K562 (cell line): ENCODE data around the gene PRKG1. TPM values are rescaled to one million over a fixed set of nuclear protein-coding genes. Genes with fewer than 3 reads are reported as not detected.

Experiments used
- BHLHE40 ChIP-seq: IDR thresholded peaks from 2 replicates; pipeline ENCODE4 v1.6.1; 2011; ENCODE audit warnings: low read length, improper control_type of control experiment
- TEAD1 ChIP-seq, 2 experiments: fragments of 450-650 bp in 1 of 2; sonication (generic) in 1 of 2; formaldehyde crosslinking; IDR thresholded peaks; 2 replicates each; pipeline versions ENCODE4 v1.4.0 to v1.8.0; 2020 to 2022; ENCODE audit warnings: mild to moderate bottlenecking in 2 of 2, missing genetic modification reagents in 1 of 2
- polyA plus RNA-seq, 8 experiments: library from polyadenylated mRNA; depleted of rRNA in 4 of 8; stranded (reverse) in 5 of 8; unstranded in 3 of 8; fragments of >200 nt; fragmentation: Nextera tagmentation in 2 of 8; fragmentation: Illumina TruSeq in 1 of 8; extraction: Ambion mirVana in 2 of 8; extraction: Trizol in 1 of 8; gene quantifications; 2 replicates each; pipeline versions ENCODE4 v1.2.1 to v1.2.3, GENCODE V29; 2011 to 2014; ENCODE audit warnings: inconsistent platforms in 1 of 8, missing spikeins in 1 of 8
- total RNA-seq, 7 experiments: library from RNA; depleted of rRNA in 6 of 7; stranded (reverse); fragments of >200 nt in 6 of 7; fragmentation: Illumina TruSeq in 2 of 7; extraction: Trizol in 2 of 7; gene quantifications; 2 replicates each; pipeline versions ENCODE4 v1.2.1 to v1.2.3, GENCODE V29; 2011 to 2021; ENCODE audit warnings: low replicate concordance in 1 of 7
- TF ChIP-seq, protein P1 (sequence below): fragments of 250-450 bp; sonication (Bioruptor Pico); IDR thresholded peaks from 2 replicates; pipeline ENCODE4 v1.8.0; 2022; ENCODE audit warnings: moderate library complexity, mild to moderate bottlenecking, inconsistent platforms
- TF ChIP-seq, protein P2 (sequence below), 2 experiments: fragments of 450-650 bp in 1 of 2; IDR thresholded peaks; 2 replicates each; pipeline ENCODE4 v1.6.1; 2011 to 2017; ENCODE audit warnings: low read depth in 2 of 2, antibody characterized with exemption in 1 of 2, borderline replicate concordance in 1 of 2, low read length in 1 of 2, mild to moderate bottlenecking in 1 of 2, mixed read lengths in 1 of 2; ENCODE audit not compliant: control insufficient read depth in 1 of 2
- TF ChIP-seq, protein P3 (sequence below): sonication (generic); formaldehyde crosslinking; IDR thresholded peaks from 2 replicates; pipeline ENCODE4 v1.4.0; 2020; ENCODE audit warnings: mild to moderate bottlenecking, missing genetic modification reagents

The PRKG1 gene
- total and polyA plus RNA-seq, 9 of the 15 experiments (the other 6 are each of a cell fraction or from before 2014, with no cell fraction given), result 0.22 TPM; not detected in 8

DNA sequence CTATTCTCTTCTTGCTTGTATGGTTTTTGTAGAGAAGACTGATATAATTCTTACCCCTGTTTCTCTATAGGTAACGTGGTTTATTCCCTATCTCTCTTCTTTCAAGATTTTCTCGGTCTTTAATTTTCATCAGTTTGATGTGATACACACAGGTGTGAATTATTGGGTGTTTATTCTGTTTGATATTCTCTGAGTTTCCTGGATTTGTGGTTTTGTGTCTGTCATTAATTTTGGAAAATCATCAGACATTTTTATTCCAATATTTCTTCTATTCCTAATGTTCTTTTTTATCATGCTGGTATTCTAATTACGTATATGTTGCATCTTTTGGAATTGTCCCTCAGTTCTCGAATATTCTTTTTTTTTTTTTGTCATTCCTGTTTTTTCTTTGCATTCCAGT is 850.1 kb downstream of the PRKG1 start (continued):
- TF ChIP-seq, protein P1, sequence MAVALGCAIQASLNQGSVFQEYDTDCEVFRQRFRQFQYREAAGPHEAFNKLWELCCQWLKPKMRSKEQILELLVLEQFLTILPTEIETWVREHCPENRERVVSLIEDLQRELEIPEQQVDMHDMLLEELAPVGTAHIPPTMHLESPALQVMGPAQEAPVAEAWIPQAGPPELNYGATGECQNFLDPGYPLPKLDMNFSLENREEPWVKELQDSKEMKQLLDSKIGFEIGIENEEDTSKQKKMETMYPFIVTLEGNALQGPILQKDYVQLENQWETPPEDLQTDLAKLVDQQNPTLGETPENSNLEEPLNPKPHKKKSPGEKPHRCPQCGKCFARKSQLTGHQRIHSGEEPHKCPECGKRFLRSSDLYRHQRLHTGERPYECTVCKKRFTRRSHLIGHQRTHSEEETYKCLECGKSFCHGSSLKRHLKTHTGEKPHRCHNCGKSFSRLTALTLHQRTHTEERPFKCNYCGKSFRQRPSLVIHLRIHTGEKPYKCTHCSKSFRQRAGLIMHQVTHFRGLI (CRISPR knock-in tag), result no peak
- TF ChIP-seq BHLHE40, result no peak
- no peak for TF ChIP-seq TEAD1 (CRISPR knock-in tag; IDR thresholded peaks at IDR 0.05)
- TF ChIP-seq, protein P2, sequence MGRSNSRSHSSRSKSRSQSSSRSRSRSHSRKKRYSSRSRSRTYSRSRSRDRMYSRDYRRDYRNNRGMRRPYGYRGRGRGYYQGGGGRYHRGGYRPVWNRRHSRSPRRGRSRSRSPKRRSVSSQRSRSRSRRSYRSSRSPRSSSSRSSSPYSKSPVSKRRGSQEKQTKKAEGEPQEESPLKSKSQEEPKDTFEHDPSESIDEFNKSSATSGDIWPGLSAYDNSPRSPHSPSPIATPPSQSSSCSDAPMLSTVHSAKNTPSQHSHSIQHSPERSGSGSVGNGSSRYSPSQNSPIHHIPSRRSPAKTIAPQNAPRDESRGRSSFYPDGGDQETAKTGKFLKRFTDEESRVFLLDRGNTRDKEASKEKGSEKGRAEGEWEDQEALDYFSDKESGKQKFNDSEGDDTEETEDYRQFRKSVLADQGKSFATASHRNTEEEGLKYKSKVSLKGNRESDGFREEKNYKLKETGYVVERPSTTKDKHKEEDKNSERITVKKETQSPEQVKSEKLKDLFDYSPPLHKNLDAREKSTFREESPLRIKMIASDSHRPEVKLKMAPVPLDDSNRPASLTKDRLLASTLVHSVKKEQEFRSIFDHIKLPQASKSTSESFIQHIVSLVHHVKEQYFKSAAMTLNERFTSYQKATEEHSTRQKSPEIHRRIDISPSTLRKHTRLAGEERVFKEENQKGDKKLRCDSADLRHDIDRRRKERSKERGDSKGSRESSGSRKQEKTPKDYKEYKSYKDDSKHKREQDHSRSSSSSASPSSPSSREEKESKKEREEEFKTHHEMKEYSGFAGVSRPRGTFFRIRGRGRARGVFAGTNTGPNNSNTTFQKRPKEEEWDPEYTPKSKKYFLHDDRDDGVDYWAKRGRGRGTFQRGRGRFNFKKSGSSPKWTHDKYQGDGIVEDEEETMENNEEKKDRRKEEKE (IDR thresholded peaks at IDR 0.05; ENCODE audit: borderline replicate concordance in 1 of 2, control insufficient read depth in 1 of 2, low read depth in 2 of 2, low read length in 1 of 2), result no peak
- TF ChIP-seq, protein P3, sequence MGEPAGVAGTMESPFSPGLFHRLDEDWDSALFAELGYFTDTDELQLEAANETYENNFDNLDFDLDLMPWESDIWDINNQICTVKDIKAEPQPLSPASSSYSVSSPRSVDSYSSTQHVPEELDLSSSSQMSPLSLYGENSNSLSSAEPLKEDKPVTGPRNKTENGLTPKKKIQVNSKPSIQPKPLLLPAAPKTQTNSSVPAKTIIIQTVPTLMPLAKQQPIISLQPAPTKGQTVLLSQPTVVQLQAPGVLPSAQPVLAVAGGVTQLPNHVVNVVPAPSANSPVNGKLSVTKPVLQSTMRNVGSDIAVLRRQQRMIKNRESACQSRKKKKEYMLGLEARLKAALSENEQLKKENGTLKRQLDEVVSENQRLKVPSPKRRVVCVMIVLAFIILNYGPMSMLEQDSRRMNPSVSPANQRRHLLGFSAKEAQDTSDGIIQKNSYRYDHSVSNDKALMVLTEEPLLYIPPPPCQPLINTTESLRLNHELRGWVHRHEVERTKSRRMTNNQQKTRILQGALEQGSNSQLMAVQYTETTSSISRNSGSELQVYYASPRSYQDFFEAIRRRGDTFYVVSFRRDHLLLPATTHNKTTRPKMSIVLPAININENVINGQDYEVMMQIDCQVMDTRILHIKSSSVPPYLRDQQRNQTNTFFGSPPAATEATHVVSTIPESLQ (CRISPR knock-in tag), result no peak
